Trophoblast cell (in vitro differentiated cells and primary cell): ENCODE data around the gene NCK2.
"Not testable (repeated sequence)": the region's sequence is repeated elsewhere in the genome, so short reads cannot be mapped to it uniquely, and the experiment has no call there.

Source experiments
- DNase-seq, 2 donors: peaks; one replicate each; pipeline ENCODE4 v3.0.0-alpha.2; 2016
- H2AFZ ChIP-seq: 2 replicates; pipeline ENCODE4 v1.6.1; 2013; ENCODE audit warnings: low read length, moderate library complexity, mild to moderate bottlenecking; ENCODE audit not compliant: insufficient read depth, poor library complexity
- H2AK5ac ChIP-seq: 2 replicates; pipeline ENCODE4 v1.6.1; 2013; ENCODE audit warnings: mild to moderate bottlenecking, low read length
- H2BK120ac ChIP-seq: 2 replicates; pipeline ENCODE4 v1.6.1; 2013; ENCODE audit warnings: low read length, mild to moderate bottlenecking, moderate library complexity; ENCODE audit not compliant: insufficient read depth, poor library complexity
- H2BK12ac ChIP-seq: 2 replicates; pipeline ENCODE4 v1.6.1; 2013; ENCODE audit warnings: mild to moderate bottlenecking, low read length, moderate library complexity
- H2BK5ac ChIP-seq: 2 replicates; pipeline ENCODE4 v1.6.1; 2013; ENCODE audit warnings: low read length, low read depth, moderate library complexity, mild to moderate bottlenecking; ENCODE audit not compliant: poor library complexity
- H3K14ac ChIP-seq: 2 replicates; pipeline ENCODE4 v1.6.1; 2013; ENCODE audit warnings: mild to moderate bottlenecking, low read length
- H3K18ac ChIP-seq: 2 replicates; pipeline ENCODE4 v1.6.1; 2013; ENCODE audit warnings: mild to moderate bottlenecking, low read length
- H3K23ac ChIP-seq: 2 replicates; pipeline ENCODE4 v1.6.1; 2013; ENCODE audit warnings: low read length
- H3K27ac ChIP-seq: 2 replicates; pipeline ENCODE4 v1.5.1; 2013; ENCODE audit warnings: low read depth, mild to moderate bottlenecking, inconsistent platforms, low read length, moderate library complexity
- H3K27me3 ChIP-seq: 2 replicates; pipeline ENCODE4 v1.6.1; 2013; ENCODE audit warnings: inconsistent platforms, mild to moderate bottlenecking, low read length, moderate library complexity; ENCODE audit not compliant: insufficient read depth
- H3K36me3 ChIP-seq, 2 experiments: 1 replicate in 1 of 2; 2 replicates in 1 of 2; pipeline ENCODE4 v1.6.1; 2013; ENCODE audit warnings: low read length in 2 of 2, mild to moderate bottlenecking in 2 of 2, moderate library complexity in 1 of 2; ENCODE audit not compliant: insufficient read depth in 2 of 2, control insufficient read depth in 1 of 2
- H3K4ac ChIP-seq: 2 replicates; pipeline ENCODE4 v1.6.1; 2013; ENCODE audit warnings: low read depth, mild to moderate bottlenecking, low read length, moderate library complexity
- H3K4me1 ChIP-seq, 2 experiments: 1 replicate in 1 of 2; 2 replicates in 1 of 2; pipeline ENCODE4 v1.6.1; 2013; ENCODE audit warnings: low read length in 2 of 2, mild to moderate bottlenecking in 2 of 2, moderate library complexity in 1 of 2; ENCODE audit not compliant: insufficient read depth in 2 of 2, control insufficient read depth in 1 of 2
- H3K4me2 ChIP-seq: 2 replicates; pipeline ENCODE4 v1.6.1; 2013; ENCODE audit warnings: inconsistent platforms, mild to moderate bottlenecking, low read length, moderate library complexity
- H3K4me3 ChIP-seq: 2 replicates; pipeline ENCODE4 v1.5.1; 2013; ENCODE audit warnings: mild to moderate bottlenecking, low read depth, low read length, inconsistent platforms
- H3K79me1 ChIP-seq: one replicate; pipeline ENCODE4 v1.6.1; 2013; ENCODE audit warnings: low read length
- H3K79me2 ChIP-seq: 2 replicates; pipeline ENCODE4 v1.6.1; 2013; ENCODE audit warnings: low read length, mild to moderate bottlenecking; ENCODE audit not compliant: control insufficient read depth, insufficient read depth, poor library complexity
- H3K9ac ChIP-seq: 2 replicates; pipeline ENCODE4 v1.6.1; 2013; ENCODE audit warnings: mild to moderate bottlenecking, low read length
- H3K9me3 ChIP-seq: 2 replicates; pipeline ENCODE4 v1.6.1; 2013; ENCODE audit warnings: low read depth, mild to moderate bottlenecking, control low read depth, inconsistent platforms, low read length; ENCODE audit not compliant: insufficient read depth
- H4K12ac ChIP-seq: 2 replicates; pipeline ENCODE4 v1.6.1; 2013; ENCODE audit warnings: low read depth, mild to moderate bottlenecking, low read length, moderate library complexity
- H4K8ac ChIP-seq: 2 replicates; pipeline ENCODE4 v1.6.1; 2013; ENCODE audit warnings: low read depth, mild to moderate bottlenecking, low read length, moderate library complexity
- H4K91ac ChIP-seq: one replicate; pipeline ENCODE4 v1.6.1; 2013; ENCODE audit warnings: low read depth, mild to moderate bottlenecking, low read length, moderate library complexity
- WGBS: extraction: QIAGEN DNeasy Blood & Tissue Kit; methylation state at CpG from one replicate; pipeline ENCODE4 v1.1.7; 2013; ENCODE audit warnings: missing lambda C conversion rate; ENCODE audit not compliant: insufficient read length, insufficient coverage; ENCODE audit errors: extremely low coverage; 5-methylcytosine and 5-hydroxymethylcytosine counted together

NCK2 gene

GRCh38 chr2:105756435-105756834 lies 11.7 kb downstream of the NCK2 start:
- Histone ChIP-seq H3K36me3 (peaks cover 0 to 8% of the 10 kb centered on the region in 2 experiments), H3K27ac (no peak overlapping the region), H4K91ac (no peak overlapping the region), H4K8ac (no peak overlapping the region), H2BK5ac (no peak overlapping the region), H3K14ac (no peak overlapping the region), H3K4me3 (no peak overlapping the region), H2BK12ac (no peak overlapping the region), H3K9ac (no peak overlapping the region), H3K4ac (peak overlapping the region; percentile 26), H2AK5ac (no peak overlapping the region), H3K9me3 (no peaks in the 10 kb centered on the region), H3K23ac (no peak overlapping the region), H3K4me2 (no peak overlapping the region), H3K79me2 (peaks cover 30% of the 10 kb centered on the region), H3K27me3 (no peaks in the 10 kb centered on the region), H4K12ac (no peak overlapping the region), H3K4me1 (peaks cover 2 to 5% of the 10 kb centered on the region in 2 experiments), H2BK120ac (no peak overlapping the region), H2AFZ (no peak overlapping the region), H3K18ac (no peak overlapping the region), H3K79me1 (no peaks in the 10 kb centered on the region)
- DNase-seq = no peak
- no CpG with 5 or more reads among the region's 4 CpGs for WGBS

- not testable (repeated sequence) for H2BK120ac ChIP-seq, H3K27me3 ChIP-seq, H2AFZ ChIP-seq, H3K4me2 ChIP-seq, H3K14ac ChIP-seq, DNase-seq, H2AK5ac ChIP-seq, H3K4me3 ChIP-seq, H3K27ac ChIP-seq, H3K4me1 ChIP-seq, H3K36me3 ChIP-seq, H3K18ac ChIP-seq, H4K91ac ChIP-seq, H3K23ac ChIP-seq, H3K9ac ChIP-seq, H3K79me1 ChIP-seq, H3K4ac ChIP-seq, H2BK5ac ChIP-seq, H4K12ac ChIP-seq, H2BK12ac ChIP-seq, H3K9me3 ChIP-seq, H4K8ac ChIP-seq
- peaks cover 28% of the 10 kb centered on the region for H3K79me2 ChIP-seq
- no CpG with 5 or more reads among the region's 10 CpGs for WGBS
Observed at GRCh38 chr2:105756865-105757264, 12.2 kb downstream of the NCK2 start.

- no peak overlapping the region for H4K8ac ChIP-seq
- no peak overlapping the region for H2BK120ac ChIP-seq
- no peak overlapping the region for H4K91ac ChIP-seq
- H3K4me1 ChIP-seq = peaks cover 2 to 5% of the 10 kb centered on the region in 2 experiments
- no peak overlapping the region for H4K12ac ChIP-seq
- H3K4me2 ChIP-seq = no peak overlapping the region
- H3K79me2 ChIP-seq = peaks cover 28% of the 10 kb centered on the region
- no peak for DNase-seq
- no peak overlapping the region for H2AK5ac ChIP-seq
- no peaks in the 10 kb centered on the region for H3K79me1 ChIP-seq
- no peak overlapping the region for H3K18ac ChIP-seq
- no peak overlapping the region for H3K23ac ChIP-seq
- H2BK5ac ChIP-seq = no peak overlapping the region
- H2BK12ac ChIP-seq = no peak overlapping the region
- no peaks in the 10 kb centered on the region for H3K9me3 ChIP-seq
- H3K36me3 ChIP-seq = peaks cover 0 to 8% of the 10 kb centered on the region in 2 experiments
- no peak overlapping the region for H3K4me3 ChIP-seq
- no CpG with 5 or more reads among the region's 4 CpGs for WGBS
- no peak overlapping the region for H3K9ac ChIP-seq
- H2AFZ ChIP-seq = no peak overlapping the region
- no peak overlapping the region for H3K14ac ChIP-seq
- no peaks in the 10 kb centered on the region for H3K27me3 ChIP-seq
- H3K27ac ChIP-seq = no peak overlapping the region
- H3K4ac ChIP-seq = peak overlapping the region; percentile 57
Observed at GRCh38 chr2:105757433-105757832, 12.7 kb downstream of the NCK2 start.

- H3K4ac ChIP-seq = peak overlapping the region; percentile 99
Observed at GRCh38 chr2:105760191-105760590, 15.5 kb downstream of the NCK2 start.

More at GRCh38 chr2:105760191-105760590, 15.5 kb downstream of the NCK2 start:
- Histone ChIP-seq H3K23ac (no peak overlapping the region), H3K14ac (no peak overlapping the region), H3K9ac (no peak overlapping the region), H4K91ac (no peak overlapping the region), H3K27me3 (no peaks in the 10 kb centered on the region), H3K79me1 (no peaks in the 10 kb centered on the region), H3K4me1 (peaks cover 0 to 1% of the 10 kb centered on the region in 2 experiments), H2AK5ac (no peak overlapping the region), H4K8ac (no peak overlapping the region), H2AFZ (no peak overlapping the region), H2BK120ac (no peak overlapping the region), H3K36me3 (peaks cover 2 to 4% of the 10 kb centered on the region in 2 experiments), H3K4me3 (no peak overlapping the region), H2BK5ac (no peak overlapping the region), H3K27ac (no peak overlapping the region), H3K9me3 (no peaks in the 10 kb centered on the region), H3K18ac (no peak overlapping the region), H3K4me2 (no peak overlapping the region), H4K12ac (no peak overlapping the region), H2BK12ac (no peak overlapping the region), H3K79me2 (peaks cover 25% of the 10 kb centered on the region)
- DNase-seq = no peak
- WGBS = no CpG with 5 or more reads among the region's 8 CpGs
